Measurements from ENCODE around the gene OPTC. TPM values are rescaled to one million over a fixed set of nuclear protein-coding genes. Genes with fewer than 3 reads are reported as not detected.

The OPTC gene
- polyA plus RNA-seq, 1 donor from 2014 or later = not detected

GRCh38 chr1:203486618-203487370 is 7.2 kb upstream of the OPTC start:
- no peaks in the 10 kb centered on the region for H3F3A ChIP-seq (ENCODE audit: insufficient read depth, low read length, poor library complexity, severe bottlenecking)
- no peaks in the 10 kb centered on the region for H4K20me1 ChIP-seq (ENCODE audit: insufficient read depth)
- no peaks in the 10 kb centered on the region for H3K9me2 ChIP-seq (ENCODE audit: insufficient read depth, low read length)
- no peaks in the 10 kb centered on the region for H3K9me3 ChIP-seq (ENCODE audit: low read length)
- no peaks in the 10 kb centered on the region for H3K79me2 ChIP-seq (replicated peaks; ENCODE audit: insufficient read depth, low read length)
- no peak overlapping the region for H2AFZ ChIP-seq (ENCODE audit: low read depth, low read length)
- no peak overlapping the region for H3K4me2 ChIP-seq (ENCODE audit: low read length)
- TF ChIP-seq RAD21 (conservative IDR thresholded peaks at IDR 0.05) (no peak), MXI1 (conservative IDR thresholded peaks at IDR 0.05; ENCODE audit: poor library complexity, severe bottlenecking) (no peak), SMC3 (conservative IDR thresholded peaks at IDR 0.05; ENCODE audit: poor library complexity) (no peak), EZH2 (IDR thresholded peaks at IDR 0.05; ENCODE audit: borderline replicate concordance, insufficient read depth, low read length, poor library complexity, severe bottlenecking) (no peak), EP300 (conservative IDR thresholded peaks at IDR 0.05; ENCODE audit: poor library complexity, severe bottlenecking) (no peak), POLR2AphosphoS5 (IDR thresholded peaks at IDR 0.05) (no peak), CTCF (IDR thresholded peaks at IDR 0.05; ENCODE audit: poor library complexity, severe bottlenecking) (no peak), TAF1 (IDR thresholded peaks at IDR 0.05; ENCODE audit: low read depth) (no peak), REST (IDR thresholded peaks at IDR 0.05; ENCODE audit: borderline replicate concordance) (no peak)
- H3K27ac ChIP-seq (ENCODE audit: low read length) = no peak overlapping the region
- H3K36me3 ChIP-seq (ENCODE audit: insufficient read depth, low read length) = no peaks in the 10 kb centered on the region
- H3K9ac ChIP-seq (ENCODE audit: low read length) = no peak overlapping the region
- no peak overlapping the region for H3K4me3 ChIP-seq (ENCODE audit: low read length)
- H3K27me3 ChIP-seq (ENCODE audit: insufficient read depth, low read depth, low read length) = no peaks in the 10 kb centered on the region

GRCh38 chr1:203488539-203488938 is 5.4 kb upstream of the OPTC start:
- Histone ChIP-seq H3K27me3 (ENCODE audit: insufficient read depth, low read depth, low read length) (no peaks in the 10 kb centered on the region), H2AFZ (ENCODE audit: low read depth, low read length) (no peak overlapping the region), H3F3A (ENCODE audit: insufficient read depth, low read length, poor library complexity, severe bottlenecking) (no peaks in the 10 kb centered on the region), H3K4me2 (ENCODE audit: low read length) (no peak overlapping the region), H4K20me1 (ENCODE audit: insufficient read depth) (no peaks in the 10 kb centered on the region), H3K9ac (ENCODE audit: low read length) (no peak overlapping the region), H3K9me3 (ENCODE audit: low read length) (no peaks in the 10 kb centered on the region), H3K9me2 (ENCODE audit: insufficient read depth, low read length) (no peaks in the 10 kb centered on the region), H3K79me2 (replicated peaks; ENCODE audit: insufficient read depth, low read length) (no peaks in the 10 kb centered on the region), H3K4me3 (ENCODE audit: low read length) (no peak overlapping the region), H3K36me3 (ENCODE audit: insufficient read depth, low read length) (no peaks in the 10 kb centered on the region), H3K27ac (ENCODE audit: low read length) (no peak overlapping the region)
- TF ChIP-seq CTCF (IDR thresholded peaks at IDR 0.05; ENCODE audit: poor library complexity, severe bottlenecking) (no peak), MXI1 (conservative IDR thresholded peaks at IDR 0.05; ENCODE audit: poor library complexity, severe bottlenecking) (no peak), REST (IDR thresholded peaks at IDR 0.05; ENCODE audit: borderline replicate concordance) (no peak), EP300 (conservative IDR thresholded peaks at IDR 0.05; ENCODE audit: poor library complexity, severe bottlenecking) (no peak), POLR2AphosphoS5 (IDR thresholded peaks at IDR 0.05) (no peak), EZH2 (IDR thresholded peaks at IDR 0.05; ENCODE audit: borderline replicate concordance, insufficient read depth, low read length, poor library complexity, severe bottlenecking) (no peak), SMC3 (conservative IDR thresholded peaks at IDR 0.05; ENCODE audit: poor library complexity) (no peak)
